Panc1 (cell line): Measurements from ENCODE around the gene CARM1. TPM values are rescaled to one million over a fixed set of nuclear protein-coding genes. Genes with fewer than 3 reads are reported as not detected.

Experiments used
- ATAC-seq: fragments of 200-7000 bp; cut with Tn5 transposase; 2 replicates; pipeline ENCODE4 v1.9.1; 2020; ENCODE audit warnings: mild to moderate bottlenecking, moderate library complexity
- BruUV-seq: library from RNA; stranded (reverse); fragments of 400-500 nt; replicated peaks from 2 replicates; lab custom pipeline; 2021; lab: Mats Ljungman, UMichigan
- CTCF ChIA-PET: fragments of 300-600 bp; sonication (Branson Sonifier 250); formaldehyde crosslinking; loops from one replicate; lab custom pipeline; 2022; ENCODE audit warnings: antibody characterized with exemption; lab: Charles Lee
- POLR2A ChIA-PET: fragments of 300-600 bp; sonication (Branson Sonifier 250); formaldehyde crosslinking; loops from one replicate; lab custom pipeline; 2022; ENCODE audit warnings: antibody characterized with exemption; lab: Charles Lee
- DNase-seq: peaks from one replicate; pipeline ENCODE4 v3.0.0-alpha.2; 2010; ENCODE audit warnings: low read depth, low spot score
- H3K27ac ChIP-seq: 2 replicates; pipeline ENCODE4 v1.5.1; 2011; ENCODE audit warnings: mild to moderate bottlenecking, low read length, inconsistent platforms
- H3K27me3 ChIP-seq: fragments of 200-500 bp; sonication (Bioruptor generic); 2 replicates; pipeline ENCODE4 v1.6.0; 2014; ENCODE audit warnings: low read length, inconsistent platforms; ENCODE audit not compliant: control insufficient read depth, insufficient read depth
- H3K36me3 ChIP-seq: fragments of 200-500 bp; sonication (Bioruptor generic); 2 replicates; pipeline ENCODE4 v1.5.1; 2014; ENCODE audit warnings: inconsistent platforms, mild to moderate bottlenecking, low read length, moderate library complexity; ENCODE audit not compliant: control insufficient read depth, insufficient read depth
- H3K4me1 ChIP-seq: 2 replicates; pipeline ENCODE4 v1.5.1; 2011; ENCODE audit warnings: inconsistent platforms, mild to moderate bottlenecking, low read length, moderate library complexity; ENCODE audit not compliant: control insufficient read depth, insufficient read depth
- H3K4me3 ChIP-seq, 2 experiments: 2 replicates each; pipeline ENCODE4 v1.5.1; 2011 to 2012; ENCODE audit warnings: low read depth in 2 of 2, low read length in 2 of 2, mild to moderate bottlenecking in 2 of 2, inconsistent platforms in 1 of 2, moderate library complexity in 1 of 2
- H3K9me3 ChIP-seq: fragments of 200-500 bp; sonication (Bioruptor generic); 2 replicates; pipeline ENCODE4 v1.5.1; 2014; ENCODE audit warnings: low read depth, mild to moderate bottlenecking, inconsistent platforms, low read length, moderate library complexity; ENCODE audit not compliant: control insufficient read depth, insufficient read depth
- POLR2AphosphoS5 ChIP-seq: IDR thresholded peaks from 2 replicates; pipeline ENCODE4 v1.6.1; 2012; ENCODE audit warnings: mild to moderate bottlenecking, low read depth, low read length, moderate library complexity
- SIN3A ChIP-seq: IDR thresholded peaks from 2 replicates; pipeline ENCODE4 v1.6.1; 2012; ENCODE audit warnings: low read depth, mild to moderate bottlenecking, low read length, moderate library complexity, borderline replicate concordance; ENCODE audit not compliant: insufficient read depth
- TCF7L2 ChIP-seq: IDR thresholded peaks from 2 replicates; pipeline ENCODE4 v1.6.1; 2011; ENCODE audit warnings: mild to moderate bottlenecking, low read depth, low read length, inconsistent platforms
- in situ Hi-C: cut with HindIII; loops from 2 replicates; pipeline ENCODE4 v1.10.0; 2016; ENCODE audit warnings: low sequenced_read_pairs, low pct_unique_long_range_greater_than_20kb
- intact Hi-C: fragments of 100-400 bp; cut with micrococcal nuclease; formaldehyde crosslinking; loops from one replicate; pipeline ENCODE4 v1.10.0; 2022; ENCODE audit not compliant: unreplicated experiment
- total RNA-seq: library from RNA; stranded (reverse); gene quantifications from one replicate; pipeline ENCODE4 v1.2.1, GENCODE V29; 2021; ENCODE audit not compliant: unreplicated experiment
- TF ChIP-seq, protein P1 (sequence below), 2 experiments: IDR thresholded peaks; 2 replicates each; pipeline ENCODE4 v1.6.1; 2011 to 2012; ENCODE audit warnings: low read depth in 2 of 2, control low read depth in 1 of 2, low read length in 1 of 2, mild to moderate bottlenecking in 1 of 2, moderate library complexity in 1 of 2; ENCODE audit not compliant: insufficient read depth in 1 of 2
- TF ChIP-seq, protein P2 (sequence below): fragments of 450-650 bp; IDR thresholded peaks from 2 replicates; pipeline ENCODE4 v1.5.1; 2017; ENCODE audit warnings: mild to moderate bottlenecking

CARM1 gene
- total RNA-seq, 1 experiment from 2014 or later, result 44.9 TPM

DNA sequence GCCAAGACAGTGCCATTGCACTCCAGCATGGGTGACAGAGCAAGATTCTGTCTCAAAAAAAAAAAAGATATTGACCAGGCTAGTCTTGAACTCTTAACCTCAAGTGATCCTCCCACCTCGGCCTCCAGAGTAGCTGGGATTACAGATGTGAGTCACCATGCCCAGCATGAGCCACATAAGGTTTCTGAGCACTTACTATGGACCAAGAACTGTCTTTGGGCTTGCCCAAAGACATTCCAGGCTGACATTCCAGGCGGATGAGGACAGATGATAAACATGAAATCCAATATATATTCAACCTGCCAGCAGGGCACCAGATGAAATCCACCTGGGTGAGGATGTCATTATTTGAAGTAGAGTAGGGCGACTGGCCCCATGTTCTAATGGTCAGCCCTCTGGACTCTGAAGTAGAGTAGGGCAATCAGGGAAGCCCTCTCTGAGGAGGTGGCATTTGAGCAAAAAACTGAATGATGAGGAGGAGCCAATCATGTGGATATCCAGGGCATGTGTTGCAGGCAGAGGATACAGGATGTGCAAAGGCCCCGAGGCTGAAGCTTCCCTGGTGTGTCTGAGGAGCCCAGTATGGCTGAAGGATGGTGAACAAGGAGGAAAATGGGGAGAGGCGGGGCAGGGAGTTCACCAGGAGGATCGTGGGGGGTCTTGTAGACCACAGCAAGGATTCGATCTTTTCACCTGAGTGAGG lies 19.1 kb upstream of the CARM1 start:
- DNase-seq (no peak), ATAC-seq (peak; percentile 52; the same call in 1 of the 2 replicates)
- no TSS peak for BruUV-seq
- CTCF ChIA-PET, result interaction anchor here (0.7 kb wide), 1 partner anchor 721 kb away, joined by 3 read pairs; no protein-coding TSS in a partner anchor
- Histone ChIP-seq H3K36me3 (no peaks in the 10 kb centered on the region), H3K4me3 (no peak overlapping the region), H3K9me3 (no peaks in the 10 kb centered on the region), H3K4me1 (no peaks in the 10 kb centered on the region), H3K27ac (no peak overlapping the region), H3K27me3 (no peaks in the 10 kb centered on the region)
- POLR2A ChIA-PET, result no interaction called here
- in situ Hi-C loops, result no loop called here
- intact Hi-C loops, result no loop called here
- no peak for TF ChIP-seq SIN3A
- no peak for TF ChIP-seq TCF7L2
- TF ChIP-seq POLR2AphosphoS5, result no peak
- TF ChIP-seq, protein P1, sequence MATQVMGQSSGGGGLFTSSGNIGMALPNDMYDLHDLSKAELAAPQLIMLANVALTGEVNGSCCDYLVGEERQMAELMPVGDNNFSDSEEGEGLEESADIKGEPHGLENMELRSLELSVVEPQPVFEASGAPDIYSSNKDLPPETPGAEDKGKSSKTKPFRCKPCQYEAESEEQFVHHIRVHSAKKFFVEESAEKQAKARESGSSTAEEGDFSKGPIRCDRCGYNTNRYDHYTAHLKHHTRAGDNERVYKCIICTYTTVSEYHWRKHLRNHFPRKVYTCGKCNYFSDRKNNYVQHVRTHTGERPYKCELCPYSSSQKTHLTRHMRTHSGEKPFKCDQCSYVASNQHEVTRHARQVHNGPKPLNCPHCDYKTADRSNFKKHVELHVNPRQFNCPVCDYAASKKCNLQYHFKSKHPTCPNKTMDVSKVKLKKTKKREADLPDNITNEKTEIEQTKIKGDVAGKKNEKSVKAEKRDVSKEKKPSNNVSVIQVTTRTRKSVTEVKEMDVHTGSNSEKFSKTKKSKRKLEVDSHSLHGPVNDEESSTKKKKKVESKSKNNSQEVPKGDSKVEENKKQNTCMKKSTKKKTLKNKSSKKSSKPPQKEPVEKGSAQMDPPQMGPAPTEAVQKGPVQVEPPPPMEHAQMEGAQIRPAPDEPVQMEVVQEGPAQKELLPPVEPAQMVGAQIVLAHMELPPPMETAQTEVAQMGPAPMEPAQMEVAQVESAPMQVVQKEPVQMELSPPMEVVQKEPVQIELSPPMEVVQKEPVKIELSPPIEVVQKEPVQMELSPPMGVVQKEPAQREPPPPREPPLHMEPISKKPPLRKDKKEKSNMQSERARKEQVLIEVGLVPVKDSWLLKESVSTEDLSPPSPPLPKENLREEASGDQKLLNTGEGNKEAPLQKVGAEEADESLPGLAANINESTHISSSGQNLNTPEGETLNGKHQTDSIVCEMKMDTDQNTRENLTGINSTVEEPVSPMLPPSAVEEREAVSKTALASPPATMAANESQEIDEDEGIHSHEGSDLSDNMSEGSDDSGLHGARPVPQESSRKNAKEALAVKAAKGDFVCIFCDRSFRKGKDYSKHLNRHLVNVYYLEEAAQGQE (IDR thresholded peaks at IDR 0.05; ENCODE audit: insufficient read depth in 1 of 2, low read depth in 2 of 2, low read length in 1 of 2), result no peak
- TF ChIP-seq, protein P2, sequence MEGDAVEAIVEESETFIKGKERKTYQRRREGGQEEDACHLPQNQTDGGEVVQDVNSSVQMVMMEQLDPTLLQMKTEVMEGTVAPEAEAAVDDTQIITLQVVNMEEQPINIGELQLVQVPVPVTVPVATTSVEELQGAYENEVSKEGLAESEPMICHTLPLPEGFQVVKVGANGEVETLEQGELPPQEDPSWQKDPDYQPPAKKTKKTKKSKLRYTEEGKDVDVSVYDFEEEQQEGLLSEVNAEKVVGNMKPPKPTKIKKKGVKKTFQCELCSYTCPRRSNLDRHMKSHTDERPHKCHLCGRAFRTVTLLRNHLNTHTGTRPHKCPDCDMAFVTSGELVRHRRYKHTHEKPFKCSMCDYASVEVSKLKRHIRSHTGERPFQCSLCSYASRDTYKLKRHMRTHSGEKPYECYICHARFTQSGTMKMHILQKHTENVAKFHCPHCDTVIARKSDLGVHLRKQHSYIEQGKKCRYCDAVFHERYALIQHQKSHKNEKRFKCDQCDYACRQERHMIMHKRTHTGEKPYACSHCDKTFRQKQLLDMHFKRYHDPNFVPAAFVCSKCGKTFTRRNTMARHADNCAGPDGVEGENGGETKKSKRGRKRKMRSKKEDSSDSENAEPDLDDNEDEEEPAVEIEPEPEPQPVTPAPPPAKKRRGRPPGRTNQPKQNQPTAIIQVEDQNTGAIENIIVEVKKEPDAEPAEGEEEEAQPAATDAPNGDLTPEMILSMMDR, result no peak

DNA sequence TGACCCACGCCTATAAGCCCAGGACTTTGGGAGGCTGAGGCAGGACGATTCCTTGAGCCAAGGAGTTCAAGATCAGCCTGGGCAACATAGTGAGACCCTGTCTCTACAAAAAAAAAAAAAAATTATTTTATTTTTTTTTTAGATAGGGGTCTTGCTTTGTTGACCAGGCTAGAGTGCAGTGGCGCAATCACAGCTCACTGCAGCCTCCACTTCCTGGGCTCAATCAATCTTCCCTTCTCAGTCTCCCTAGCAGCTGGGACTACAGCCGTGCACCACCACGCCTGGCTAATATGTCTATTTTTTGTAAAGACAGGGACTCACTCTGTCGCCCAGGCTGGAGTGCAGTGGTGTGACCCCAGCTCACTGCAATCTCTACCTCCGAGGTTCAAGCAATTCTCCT lies 18.4 kb upstream of the CARM1 start:
- no peak for DNase-seq
- TF ChIP-seq TCF7L2, result no peak
- TF ChIP-seq, protein P2, result no peak
- TF ChIP-seq SIN3A, result no peak
- TF ChIP-seq, protein P1 (IDR thresholded peaks at IDR 0.05; ENCODE audit: insufficient read depth in 1 of 2, low read depth in 2 of 2, low read length in 1 of 2), result no peak
- no peak for TF ChIP-seq POLR2AphosphoS5

More for the DNA sequence above, 18.4 kb upstream of the CARM1 start:
- Histone ChIP-seq H3K27me3 (no peaks in the 10 kb centered on the region), H3K36me3 (no peaks in the 10 kb centered on the region), H3K27ac (no peak overlapping the region), H3K9me3 (no peaks in the 10 kb centered on the region), H3K4me1 (no peaks in the 10 kb centered on the region), H3K4me3 (no peak overlapping the region)
- intact Hi-C loops (no loop called here), in situ Hi-C loops (no loop called here)
- no TSS peak for BruUV-seq
- CTCF ChIA-PET, result no interaction called here
- POLR2A ChIA-PET, result no interaction called here
- no peak for ATAC-seq
